Transverse colon (tissue), 4 donors: ENCODE data around the gene TRIM47. TPM values are rescaled to one million over a fixed set of nuclear protein-coding genes. Genes with fewer than 3 reads are reported as not detected.

Experiments
- DNase-seq: peaks from one replicate; pipeline ENCODE4 v3.0.0-alpha.2; 2019
- H3K27ac ChIP-seq, 4 donors: fragments of 200-600 bp; sonication (generic); 2 replicates each; pipeline ENCODE4 v1.5.1; 2016 to 2018; ENCODE audit warnings: inconsistent platforms in 4 of 4
- H3K27me3 ChIP-seq: fragments of 200-600 bp; sonication (generic); 2 replicates; pipeline ENCODE4 v1.5.1; 2017; ENCODE audit warnings: inconsistent platforms
- H3K36me3 ChIP-seq, 4 donors: fragments of 200-600 bp; sonication (generic); 2 replicates each; pipeline ENCODE4 v1.5.1; 2017 to 2019; ENCODE audit warnings: inconsistent platforms in 4 of 4
- H3K4me1 ChIP-seq, 4 donors: fragments of 200-600 bp; sonication (generic); 2 replicates each; pipeline ENCODE4 v1.5.1; 2017 to 2020; ENCODE audit warnings: inconsistent platforms in 4 of 4
- H3K4me3 ChIP-seq, 4 donors: fragments of 200-600 bp; sonication (generic); 1 replicate in 1 of 4; 2 replicates in 3 of 4; pipeline versions ENCODE4 v1.5.1 to v1.6.1; 2017 to 2019; ENCODE audit warnings: inconsistent platforms in 4 of 4
- H3K9me3 ChIP-seq, 2 donors: fragments of 200-600 bp; sonication (generic); 2 replicates each; pipeline ENCODE4 v1.5.1; 2017 to 2019; ENCODE audit warnings: inconsistent platforms in 2 of 2
- CTCF ChIP-seq, 5 experiments: fragments of 200-600 bp in 3 of 5; fragments of 450-650 bp in 2 of 5; sonication (generic) in 3 of 5; IDR thresholded peaks; 1 replicate in 2 of 5; 2 replicates in 3 of 5; pipeline ENCODE4 v1.5.1; 2016 to 2017; ENCODE audit warnings: antibody characterized with exemption in 5 of 5, inconsistent platforms in 3 of 5, mild to moderate bottlenecking in 2 of 5, moderate library complexity in 1 of 5
- EP300 ChIP-seq: sonication (generic); formaldehyde crosslinking; IDR thresholded peaks from one replicate; pipeline ENCODE4 v1.6.1; 2017; ENCODE audit warnings: antibody characterized with exemption, low read depth
- POLR2A ChIP-seq: fragments of 450-650 bp; IDR thresholded peaks from one replicate; pipeline ENCODE4 v1.6.1; 2016; ENCODE audit warnings: antibody characterized with exemption, mild to moderate bottlenecking, moderate library complexity
- POLR2AphosphoS5 ChIP-seq, 3 donors: sonication (generic); formaldehyde crosslinking; IDR thresholded peaks; one replicate each; pipeline ENCODE4 v1.6.1; 2016; ENCODE audit warnings: antibody characterized with exemption in 3 of 3
- WGBS, 2 donors: methylation state at CpG; one replicate each; pipeline ENCODE4 v1.1.5; 2018; ENCODE audit warnings: low coverage in 1 of 2; 5-methylcytosine and 5-hydroxymethylcytosine counted together
- in situ Hi-C, 4 donors: fragments of 200-750 bp; cut with MboI; loops; one replicate each; pipeline versions ENCODE4 v1.15.0 to v1.15.1; 2017; ENCODE audit warnings: low sequenced_read_pairs in 3 of 4, low pct_ligation_motif_present in 1 of 4, low pct_unique_long_range_greater_than_20kb in 1 of 4
- intact Hi-C: fragments of 100-400 bp; cut with DNase I; formaldehyde crosslinking; loops from one replicate; pipeline ENCODE4 v1.15.1; 2023; ENCODE audit warnings: low total_unique reads
- total RNA-seq, 4 donors: library from RNA; depleted of rRNA; stranded (reverse); fragments of >200 nt; gene quantifications; one replicate each; pipeline ENCODE4 v1.1.0, GENCODE V29; 2016

The TRIM47 gene
- total RNA-seq, 4 donors from 2014 or later: 38.6 to 118 (median 41.0) TPM

- TF ChIP-seq EP300 (no peak), CTCF (IDR thresholded peaks at IDR 0.05) (no peak)
- H3K27me3 ChIP-seq: no peaks in the 10 kb centered on the region
- no peaks in the 10 kb centered on the region for H3K9me3 ChIP-seq
- WGBS, 2 donors: 86 to 100% methylated on average over 3 to 23 of the region's 23 CpGs
- intact Hi-C loops: no loop called here
- H3K4me1 ChIP-seq: no peaks in the 10 kb centered on the region
- H3K4me3 ChIP-seq: no peak overlapping the region
- no peak for DNase-seq
- H3K36me3 ChIP-seq: no peaks in the 10 kb centered on the region
- no peak overlapping the region for H3K27ac ChIP-seq
- in situ Hi-C loops: loop anchor here in 2 of 4 donors (10.0 to 25.0 kb wide), 3 partner anchors 67 to 270 kb away; partner anchors contain the start of gene CDK3 (in 1 of the 2)
Observed at GRCh38 chr17:75917141-75917916, 38.9 kb upstream of the TRIM47 start.

GRCh38 chr17:75915268-75915667 is 36.9 kb upstream of the TRIM47 start:
- no peaks in the 10 kb centered on the region for H3K4me1 ChIP-seq
- no peaks in the 10 kb centered on the region for H3K36me3 ChIP-seq
- no peak overlapping the region for H3K4me3 ChIP-seq
- DNase-seq: no peak
- H3K27ac ChIP-seq: no peak overlapping the region
- in situ Hi-C loops (loop anchor here in 2 of 4 donors (10.0 to 25.0 kb wide), 3 partner anchors 70 to 272 kb away; partner anchors contain the start of gene CDK3 (in 1 of the 2)), intact Hi-C loops (no loop called here)
- no peaks in the 10 kb centered on the region for H3K27me3 ChIP-seq
- TF ChIP-seq EP300: no peak
- TF ChIP-seq POLR2AphosphoS5 (IDR thresholded peaks at IDR 0.05): no peak
- H3K9me3 ChIP-seq: no peaks in the 10 kb centered on the region
- 94% methylated on average over 7 of the region's 8 CpGs; no CpG with 5 or more reads in 1 of the 2 donors for WGBS, 2 donors

- DNase-seq: no peak
- in situ Hi-C loops (loop anchor here in 2 of 4 donors (10.0 to 25.0 kb wide), 3 partner anchors 70 to 273 kb away; partner anchors contain the start of gene CDK3 (in 1 of the 2)), intact Hi-C loops (no loop called here)
- no peaks in the 10 kb centered on the region for H3K27me3 ChIP-seq
- H3K9me3 ChIP-seq: no peaks in the 10 kb centered on the region
- H3K27ac ChIP-seq: no peak overlapping the region
- TF ChIP-seq POLR2AphosphoS5 (IDR thresholded peaks at IDR 0.05): no peak
- TF ChIP-seq CTCF (IDR thresholded peaks at IDR 0.05): no peak
- 87 to 94% methylated on average over 3 to 30 of the region's 34 CpGs for WGBS, 2 donors
- no peak overlapping the region for H3K4me3 ChIP-seq
- no peaks in the 10 kb centered on the region for H3K4me1 ChIP-seq
- H3K36me3 ChIP-seq: no peaks in the 10 kb centered on the region
Observed at GRCh38 chr17:75914643-75915267, 36.4 kb upstream of the TRIM47 start.

- H3K4me3 ChIP-seq: no peak overlapping the region
- no peaks in the 10 kb centered on the region for H3K4me1 ChIP-seq
- no peaks in the 10 kb centered on the region for H3K27me3 ChIP-seq
- H3K27ac ChIP-seq: no peak overlapping the region
- no peak for DNase-seq
- in situ Hi-C loops: loop anchor here in 2 of 4 donors (10.0 to 25.0 kb wide), 3 partner anchors 71 to 274 kb away; partner anchors contain the start of gene CDK3 (in 1 of the 2)
- TF ChIP-seq CTCF (IDR thresholded peaks at IDR 0.05) (no peak), POLR2AphosphoS5 (IDR thresholded peaks at IDR 0.05) (no peak), EP300 (no peak), POLR2A (no peak)
- no peaks in the 10 kb centered on the region for H3K36me3 ChIP-seq
- intact Hi-C loops: no loop called here
- WGBS, 2 donors: 93% methylated on average over 5 to 24 of the region's 32 CpGs
- no peaks in the 10 kb centered on the region for H3K9me3 ChIP-seq
Observed at GRCh38 chr17:75913537-75914210, 35.3 kb upstream of the TRIM47 start.
